GM23338 (cell line): ENCODE measurements around the gene SDE2. TPM values are rescaled to one million over a fixed set of nuclear protein-coding genes. Genes with fewer than 3 reads are reported as not detected.

Source experiments
- ATAC-seq: fragments of 200-7000 bp; cut with Tn5 transposase; 3 replicates; pipeline ENCODE4 v1.9.1; 2020
- DNase-seq: peaks from one replicate; pipeline ENCODE4 v3.0.0-alpha.2; 2015; ENCODE audit warnings: low spot score
- H2AFZ ChIP-seq: fragments of 200-600 bp; sonication (generic); 2 replicates; pipeline ENCODE4 v1.8.0; 2016; ENCODE audit warnings: antibody characterized with exemption, mild to moderate bottlenecking, moderate library complexity
- H3F3A ChIP-seq: fragments of 200-600 bp; sonication (generic); replicated peaks from 2 replicates; pipeline ENCODE4 v1.8.0; 2017; ENCODE audit warnings: antibody characterized with exemption, mixed run types, low read depth
- H3K27ac ChIP-seq: fragments of 200-600 bp; sonication (generic); 2 replicates; pipeline ENCODE4 v1.6.1; 2016; ENCODE audit warnings: low read depth
- H3K27me3 ChIP-seq: fragments of 200-600 bp; sonication (generic); 2 replicates; pipeline ENCODE4 v1.8.0; 2016; ENCODE audit warnings: mild to moderate bottlenecking, mixed run types, moderate library complexity; ENCODE audit not compliant: insufficient read depth
- H3K36me3 ChIP-seq: fragments of 200-600 bp; sonication (generic); 2 replicates; pipeline ENCODE4 v1.8.0; 2016; ENCODE audit warnings: mild to moderate bottlenecking; ENCODE audit not compliant: insufficient read depth
- H3K4me1 ChIP-seq: fragments of 200-600 bp; sonication (generic); 2 replicates; pipeline ENCODE4 v1.8.0; 2016; ENCODE audit warnings: mild to moderate bottlenecking, moderate library complexity; ENCODE audit not compliant: insufficient read depth
- H3K4me2 ChIP-seq: fragments of 200-600 bp; sonication (generic); 2 replicates; pipeline ENCODE4 v1.7.1; 2017; ENCODE audit warnings: mixed run types
- H3K4me3 ChIP-seq: fragments of 200-600 bp; sonication (generic); 2 replicates; pipeline ENCODE4 v1.6.1; 2016; ENCODE audit warnings: mixed run types
- H3K79me2 ChIP-seq: fragments of 200-600 bp; sonication (generic); replicated peaks from 2 replicates; pipeline ENCODE4 v1.8.0; 2017; ENCODE audit warnings: mild to moderate bottlenecking; ENCODE audit not compliant: insufficient read depth
- H3K9me2 ChIP-seq: fragments of 200-600 bp; sonication (generic); 2 replicates; pipeline ENCODE4 v1.8.0; 2017; ENCODE audit not compliant: insufficient read depth
- H4K20me1 ChIP-seq: fragments of 200-600 bp; sonication (generic); replicated peaks from 2 replicates; pipeline ENCODE4 v1.8.0; 2017; ENCODE audit warnings: mild to moderate bottlenecking; ENCODE audit not compliant: insufficient read depth
- H3K27ac Mint-ChIP-seq: 2 replicates; pipeline ENCODE4 v1.8.0; 2020; ENCODE audit warnings: inconsistent platforms, mild to moderate bottlenecking, moderate library complexity, mixed read lengths
- H3K27me3 Mint-ChIP-seq: 3 replicates; pipeline ENCODE4 v1.8.0; 2022; ENCODE audit warnings: low read depth, mild to moderate bottlenecking, moderate library complexity, mixed read lengths, inconsistent platforms; ENCODE audit not compliant: insufficient read depth, poor library complexity
- H3K36me3 Mint-ChIP-seq: 3 replicates; pipeline ENCODE4 v1.8.0; 2021; ENCODE audit warnings: low read depth, mild to moderate bottlenecking, inconsistent platforms, moderate library complexity, mixed read lengths
- H3K4me1 Mint-ChIP-seq: 3 replicates; pipeline ENCODE4 v1.8.0; 2020; ENCODE audit warnings: mild to moderate bottlenecking, inconsistent platforms, mixed read lengths
- H3K4me3 Mint-ChIP-seq: 3 replicates; pipeline ENCODE4 v1.8.0; 2021; ENCODE audit warnings: moderate library complexity, mild to moderate bottlenecking, inconsistent platforms, mixed read lengths
- H3K9me3 Mint-ChIP-seq: 3 replicates; pipeline ENCODE4 v1.8.0; 2020; ENCODE audit warnings: moderate library complexity, mild to moderate bottlenecking, inconsistent platforms, mixed read lengths
- CREB1 ChIP-seq: fragments of 250-450 bp; sonication (Bioruptor Pico); IDR thresholded peaks from 2 replicates; pipeline ENCODE4 v1.5.0; 2020; ENCODE audit warnings: low read depth, mild to moderate bottlenecking, moderate library complexity
- CTCF ChIP-seq, 2 experiments: fragments of 200-600 bp in 1 of 2; sonication (generic) in 1 of 2; conservative IDR thresholded peaks; 2 replicates each; pipeline versions ENCODE4 v1.5.1 to v1.6.1; 2016 to 2017; ENCODE audit warnings: antibody characterized with exemption in 2 of 2, low read depth in 2 of 2, mild to moderate bottlenecking in 2 of 2, moderate library complexity in 1 of 2
- ETS1 ChIP-seq: IDR thresholded peaks from 2 replicates; pipeline ENCODE4 v1.6.1; 2016; ENCODE audit warnings: antibody characterized with exemption
- EZH2 ChIP-seq: fragments of 200-600 bp; sonication (generic); IDR thresholded peaks from one replicate; pipeline ENCODE4 v1.8.0; 2017; ENCODE audit warnings: antibody characterized with exemption, mild to moderate bottlenecking, low read depth; ENCODE audit not compliant: unreplicated experiment
- EZH2phosphoT487 ChIP-seq: fragments of 200-600 bp; sonication (generic); IDR thresholded peaks from one replicate; pipeline ENCODE4 v1.8.1; 2018; ENCODE audit warnings: antibody characterized with exemption; ENCODE audit not compliant: unreplicated experiment
- JUNB ChIP-seq: IDR thresholded peaks from one replicate; pipeline ENCODE4 v1.6.1; 2016; ENCODE audit warnings: antibody characterized with exemption; ENCODE audit not compliant: unreplicated experiment
- NANOG ChIP-seq: IDR thresholded peaks from 2 replicates; pipeline ENCODE4 v1.6.1; 2016; ENCODE audit warnings: antibody characterized with exemption, borderline replicate concordance
- POLR2AphosphoS5 ChIP-seq: IDR thresholded peaks from 2 replicates; pipeline ENCODE4 v1.6.1; 2016; ENCODE audit warnings: antibody characterized with exemption, low read depth
- REST ChIP-seq: IDR thresholded peaks from one replicate; pipeline ENCODE4 v1.6.1; 2018; ENCODE audit warnings: antibody characterized with exemption; ENCODE audit not compliant: unreplicated experiment
- STAT1 ChIP-seq: IDR thresholded peaks from one replicate; pipeline ENCODE4 v1.6.1; 2016; ENCODE audit warnings: antibody characterized with exemption; ENCODE audit not compliant: unreplicated experiment
- ZNF114 ChIP-seq: fragments of 250-450 bp; sonication (Bioruptor Pico); IDR thresholded peaks from 2 replicates; pipeline ENCODE4 v1.5.0; 2020; ENCODE audit warnings: mild to moderate bottlenecking, moderate library complexity
- ZNF331 ChIP-seq: fragments of 250-450 bp; sonication (Bioruptor Pico); IDR thresholded peaks from 2 replicates; pipeline ENCODE4 v1.5.0; 2020; ENCODE audit warnings: low read depth, mild to moderate bottlenecking, moderate library complexity
- ZNF462 ChIP-seq: fragments of 250-450 bp; sonication (Bioruptor Pico); IDR thresholded peaks from 2 replicates; pipeline ENCODE4 v1.5.0; 2020; ENCODE audit warnings: mild to moderate bottlenecking, moderate library complexity
- polyA plus RNA-seq: library from polyadenylated mRNA; unstranded; fragments of >200 nt; fragmentation: Nextera tagmentation; extraction: Ambion mirVana; gene quantifications from 2 replicates; pipeline ENCODE4 v1.2.1, GENCODE V29; 2016
- total RNA-seq: library from RNA; depleted of rRNA; stranded (reverse); fragments of >200 nt; shearing (Covaris generic); gene quantifications from 2 replicates; pipeline ENCODE4 v1.2.3, GENCODE V29; 2014

The SDE2 gene
- total and polyA plus RNA-seq, 2 experiments from 2014 or later = 10.6 to 26.9 TPM

- TF ChIP-seq REST (no peak), ZNF331 (CRISPR knock-in tag) (no peak), EZH2 (no peak), NANOG (no peak), CREB1 (no peak), ZNF114 (CRISPR knock-in tag) (no peak), POLR2AphosphoS5 (no peak), CTCF (conservative IDR thresholded peaks at IDR 0.05; ENCODE audit: low read depth in 2 of 2) (no peak), STAT1 (no peak), EZH2phosphoT487 (no peak)
Measured at GRCh38 chr1:225974454-225974853, 24.7 kb downstream of the SDE2 start (continued).

GRCh38 chr1:225973158-225973557 is 26.0 kb downstream of the SDE2 start:
- no peak for TF ChIP-seq ETS1
- no peak for TF ChIP-seq ZNF462 (CRISPR knock-in tag)
- TF ChIP-seq JUNB = no peak
- TF ChIP-seq POLR2AphosphoS5 = no peak
- no peak for TF ChIP-seq CREB1
- TF ChIP-seq EZH2phosphoT487 = no peak
- TF ChIP-seq STAT1 = no peak
- no peak for TF ChIP-seq NANOG
- Histone ChIP-seq H3K27ac (no peak overlapping the region), H3K4me2 (no peak overlapping the region), H4K20me1 (no peaks in the 10 kb centered on the region), H2AFZ (no peak overlapping the region), H3K4me1 (no peaks in the 10 kb centered on the region), H3F3A (peaks cover 2% of the 10 kb centered on the region; the same call in 1 of the 2 replicates), H3K79me2 (no peaks in the 10 kb centered on the region), H3K9me2 (no peaks in the 10 kb centered on the region), H3K36me3 (no peaks in the 10 kb centered on the region), H3K4me3 (no peak overlapping the region), H3K27me3 (no peaks in the 10 kb centered on the region)
- peaks cover 25% of the 10 kb centered on the region for H3K36me3 Mint-ChIP-seq
- DNase-seq = no peak
- no peak for ATAC-seq
- H3K4me3 Mint-ChIP-seq = no peak overlapping the region
- H3K9me3 Mint-ChIP-seq = peaks cover 19% of the 10 kb centered on the region
- peaks cover 22% of the 10 kb centered on the region for H3K27me3 Mint-ChIP-seq
- peaks cover 4% of the 10 kb centered on the region; the same call in 2 of the 3 replicates for H3K4me1 Mint-ChIP-seq
- H3K27ac Mint-ChIP-seq = no peak overlapping the region
